Endometrial microvascular endothelial cells (primary cell): Measurements from ENCODE around the gene GLDC. TPM values are rescaled to one million over a fixed set of nuclear protein-coding genes. Genes with fewer than 3 reads are reported as not detected.
"Not testable (repeated sequence)": the region's sequence is repeated elsewhere in the genome, so short reads cannot be mapped to it uniquely, and the experiment has no call there.

Experiments
- in situ Hi-C: cut with HindIII; loops from 2 replicates; pipeline ENCODE4 v1.10.0; 2017; ENCODE audit warnings: low sequenced_read_pairs, low pct_unique_long_range_greater_than_20kb; ENCODE audit errors: inconsistent ontology term
- total RNA-seq: library from RNA; depleted of rRNA; stranded (reverse); fragments of >200 nt; gene quantifications from one replicate; pipeline ENCODE4 v1.2.3, GENCODE V29; 2015; ENCODE audit errors: inconsistent ontology term

Gene GLDC
- total RNA-seq, 1 donor from 2014 or later: 1.0 TPM

DNA sequence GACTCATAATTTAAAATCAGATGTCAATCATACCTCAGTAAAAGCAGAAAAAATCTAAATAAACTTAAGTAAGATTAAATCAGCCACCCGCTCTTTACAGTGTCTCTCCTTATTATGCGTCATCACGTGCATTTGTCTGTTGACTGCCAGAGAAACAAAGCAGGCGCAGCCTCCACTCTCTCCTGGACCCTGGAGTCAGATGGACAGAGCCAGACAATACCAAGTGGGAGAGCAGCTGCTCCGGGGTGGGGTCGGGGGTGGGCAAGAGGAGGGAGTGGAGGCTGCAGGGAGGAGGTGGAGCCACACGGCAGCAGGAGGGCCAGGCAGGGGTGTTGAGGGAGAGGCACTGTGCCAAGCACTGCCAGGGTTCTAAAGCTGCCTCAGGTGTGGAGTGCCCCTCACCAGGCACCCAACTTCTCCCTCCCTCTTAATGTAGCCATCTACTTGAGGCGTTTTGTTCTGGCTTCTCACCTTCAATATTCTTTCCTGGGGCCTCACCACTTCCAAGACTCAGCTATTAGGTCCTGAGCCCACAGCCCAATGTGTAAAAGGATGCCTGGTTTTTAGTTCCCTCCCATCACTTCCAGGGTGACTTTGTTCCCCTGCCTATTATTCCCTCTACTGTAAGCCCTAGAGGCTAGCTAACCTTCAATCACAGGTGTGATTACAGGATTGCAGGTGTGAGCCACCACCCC lies 96.3 kb downstream of the GLDC start:
- in situ Hi-C loops: no loop called here

DNA sequence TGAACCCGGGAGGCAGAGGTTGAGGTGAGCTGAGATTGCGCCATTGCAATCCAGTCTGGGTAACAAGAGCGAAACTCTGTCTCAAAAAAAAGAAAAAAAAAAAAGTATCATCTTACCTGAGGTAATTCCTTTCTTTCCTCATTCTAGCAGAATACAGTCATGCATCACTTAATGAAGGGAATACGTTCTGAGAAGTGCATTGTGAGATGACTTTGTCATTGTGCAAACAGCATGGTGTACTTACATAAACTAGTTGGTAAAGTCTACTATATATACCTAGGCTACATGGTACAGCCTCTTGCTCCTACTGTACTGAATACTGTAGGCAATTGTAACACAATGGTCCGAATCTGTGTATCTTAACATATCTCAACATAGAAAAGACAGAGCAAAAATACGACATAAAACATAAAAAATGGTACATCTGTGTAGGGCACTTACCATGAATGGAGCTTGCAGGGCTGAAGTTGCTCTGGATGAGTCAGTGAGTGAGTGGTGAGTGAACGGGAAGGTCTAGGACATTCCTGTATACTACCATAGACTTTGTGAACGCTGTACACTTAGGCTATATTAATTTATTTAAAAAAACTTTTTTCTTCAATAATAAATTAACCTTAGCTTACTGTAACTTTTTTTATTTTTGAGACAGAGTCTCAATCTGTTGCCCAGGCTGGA lies 100.4 kb downstream of the GLDC start:
- in situ Hi-C loops: no loop called here

DNA sequence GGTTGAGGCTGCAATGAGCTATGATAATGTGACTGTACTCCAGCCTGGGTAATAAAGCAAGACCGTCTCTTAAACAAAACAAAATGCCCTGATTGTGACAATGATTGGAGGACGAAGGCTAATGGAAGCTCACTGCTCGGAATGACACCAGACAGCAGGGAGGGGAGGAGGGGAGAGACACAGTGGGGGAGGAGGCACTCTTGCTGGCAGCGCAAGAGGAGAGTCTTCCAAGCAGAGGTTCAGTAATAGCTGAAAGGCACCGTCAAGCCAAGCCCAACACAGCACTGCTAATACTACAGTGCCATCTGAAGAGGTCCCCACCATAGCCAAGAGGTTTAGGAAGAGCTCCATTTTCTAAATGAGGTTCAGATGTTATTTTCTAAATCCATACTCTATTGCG lies 102.3 kb downstream of the GLDC start:
- in situ Hi-C loops: no loop called here

DNA sequence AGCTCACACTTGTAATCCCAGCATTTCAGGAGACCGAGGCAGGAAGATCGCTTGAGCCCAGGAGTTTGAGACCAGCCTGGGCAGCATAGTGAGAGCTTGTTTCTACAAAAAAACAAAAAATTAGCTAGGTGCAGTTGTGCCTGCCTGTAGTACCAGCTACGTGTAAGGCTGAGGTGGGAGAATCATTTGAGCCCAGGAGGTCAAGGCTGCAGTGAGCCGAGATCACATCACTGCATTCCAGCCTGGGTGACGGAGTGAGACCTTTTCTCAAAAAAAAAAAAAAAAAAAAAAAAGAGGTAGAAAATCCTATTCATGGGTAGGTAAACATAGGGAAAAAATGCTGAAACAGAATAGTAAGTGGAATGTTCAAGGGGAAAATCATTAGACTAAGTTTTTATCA lies 102.9 kb downstream of the GLDC start:
- in situ Hi-C loops: not testable (repeated sequence)

DNA sequence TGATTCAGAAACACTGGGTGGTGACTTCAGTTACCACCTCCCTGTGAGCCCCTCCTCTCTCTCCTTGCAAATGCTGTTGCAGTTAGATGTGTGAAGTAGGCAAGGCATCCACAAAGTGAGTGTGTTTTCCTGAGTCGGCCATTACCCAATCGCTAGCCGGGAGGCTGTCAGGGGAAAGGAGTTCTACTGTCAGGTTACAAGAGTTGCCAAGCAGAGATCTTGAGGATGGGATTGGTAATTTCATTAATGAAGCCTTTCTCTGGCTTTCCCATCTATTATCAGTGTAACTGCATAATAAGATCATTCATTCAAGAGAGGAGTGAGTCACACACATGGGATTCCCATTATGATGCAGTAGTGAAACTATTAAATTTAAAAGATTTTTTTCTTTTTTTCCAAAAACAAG lies 106.9 kb downstream of the GLDC start:
- in situ Hi-C loops: no loop called here

DNA sequence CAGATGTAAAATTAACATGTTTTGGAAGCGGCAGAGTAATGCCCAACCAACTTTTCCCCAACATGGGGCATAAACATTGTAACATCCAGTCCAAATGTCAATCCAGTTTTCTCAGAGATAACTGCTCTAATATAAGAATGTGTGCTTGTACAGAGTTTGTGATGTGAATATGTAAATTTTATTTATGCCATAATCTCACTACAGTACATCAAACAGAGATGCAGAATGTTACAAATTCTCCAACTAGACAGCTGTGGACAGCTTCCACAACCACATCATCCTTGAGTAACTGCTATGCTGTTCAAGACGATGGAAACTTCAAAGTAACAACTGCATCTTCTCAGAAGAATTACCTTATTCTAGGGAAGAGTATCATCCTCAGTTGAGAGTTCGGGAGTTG lies 109.9 kb downstream of the GLDC start:
- in situ Hi-C loops: no loop called here

DNA sequence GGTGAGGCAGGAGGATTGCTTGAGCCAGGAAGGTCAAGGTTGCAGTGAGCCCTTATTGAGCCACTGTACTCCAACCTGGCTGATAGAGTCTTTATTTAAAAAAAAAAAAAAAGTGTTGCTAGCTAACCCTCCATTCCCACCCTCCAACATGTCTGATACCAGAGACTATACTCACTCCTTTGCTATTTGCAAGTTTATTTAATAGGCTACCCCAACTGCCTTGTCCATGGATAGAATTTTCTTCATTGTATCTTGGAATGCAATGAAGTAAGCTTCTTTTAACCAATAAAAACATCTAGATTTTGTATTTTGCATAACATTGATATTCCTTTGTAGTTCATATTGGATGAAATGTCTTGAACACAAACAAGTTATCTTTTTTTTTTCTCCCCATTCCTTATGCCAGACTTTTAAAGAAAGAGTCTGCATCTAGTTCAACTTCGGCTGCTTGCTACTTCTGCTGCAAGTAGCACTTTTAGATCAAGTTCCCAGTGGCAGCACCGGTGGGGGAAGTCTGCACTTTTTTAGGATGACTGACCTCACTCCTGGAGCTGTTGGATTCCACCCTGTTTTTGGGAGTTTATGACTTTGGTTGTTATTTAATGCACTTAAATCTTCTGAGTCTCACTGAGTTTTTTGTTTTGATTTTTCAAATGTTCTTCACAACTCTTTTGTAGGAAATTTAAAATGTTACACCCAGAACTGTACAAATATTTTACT lies 120.0 kb downstream of the GLDC start:
- in situ Hi-C loops: no loop called here

DNA sequence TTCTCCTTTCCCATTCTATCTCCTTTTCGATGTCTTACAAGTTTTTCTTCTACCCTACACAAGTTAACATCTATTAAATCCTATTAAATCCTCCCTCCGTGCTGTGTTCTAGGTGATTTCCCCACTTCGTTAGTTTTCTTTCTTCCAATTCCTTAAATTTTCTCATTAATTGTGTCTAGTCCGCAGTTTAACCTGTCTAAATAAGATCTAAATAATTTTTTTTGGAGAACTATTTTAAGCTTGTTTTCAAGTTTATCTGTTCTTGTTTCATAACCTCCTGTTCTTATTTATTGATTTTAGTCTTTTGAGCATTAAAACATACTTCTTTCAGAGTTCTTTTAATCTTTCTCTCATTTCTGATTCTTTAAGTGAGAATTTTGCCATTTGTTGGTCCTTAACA lies 123.3 kb downstream of the GLDC start:
- in situ Hi-C loops: no loop called here

DNA sequence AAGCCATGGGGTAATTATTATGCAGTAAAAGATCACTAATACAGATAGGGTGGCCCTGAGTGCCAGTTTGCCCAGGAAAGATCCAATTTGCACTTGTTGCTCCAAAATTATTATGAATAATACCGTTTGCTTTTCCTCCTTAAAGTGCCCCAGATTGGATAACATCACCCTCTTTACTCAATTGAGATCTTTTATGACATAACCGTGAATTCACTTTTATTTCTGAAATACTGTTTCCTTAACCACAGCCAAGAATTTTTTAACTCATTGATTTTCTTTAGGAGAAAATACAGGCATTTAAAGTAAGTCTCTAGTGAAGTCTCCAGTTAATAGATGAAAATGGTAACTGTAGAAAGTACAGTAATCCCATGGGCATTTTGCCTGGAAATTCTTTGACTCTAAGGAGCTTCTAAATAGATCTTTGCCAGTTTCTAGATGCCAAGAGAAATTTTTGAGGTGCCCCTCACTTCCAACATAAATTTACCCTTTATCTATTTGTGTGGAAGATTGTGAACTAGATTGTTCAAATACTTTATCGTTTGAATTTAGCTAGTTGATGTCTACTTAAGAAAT lies 133.4 kb downstream of the GLDC start:
- in situ Hi-C loops: no loop called here

DNA sequence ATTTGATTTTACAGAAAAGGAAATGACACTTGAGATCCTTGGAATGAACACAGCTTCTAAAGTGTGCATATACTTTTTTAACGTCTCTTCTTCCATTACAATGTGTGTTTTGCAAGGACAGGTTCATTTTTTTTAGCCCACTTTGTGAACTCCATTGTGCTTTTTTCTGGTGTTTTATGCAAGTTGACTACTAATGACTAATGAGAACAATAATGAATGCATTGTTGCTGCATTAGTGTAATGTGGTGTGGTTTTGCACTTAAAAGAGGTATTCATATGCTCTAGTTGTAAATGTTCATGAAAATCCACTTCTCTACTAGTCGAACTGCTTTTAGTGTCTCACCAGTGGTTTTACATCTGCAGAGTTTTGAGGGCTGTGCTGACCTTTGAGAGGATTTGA lies 139.0 kb downstream of the GLDC start:
- in situ Hi-C loops: no loop called here

DNA sequence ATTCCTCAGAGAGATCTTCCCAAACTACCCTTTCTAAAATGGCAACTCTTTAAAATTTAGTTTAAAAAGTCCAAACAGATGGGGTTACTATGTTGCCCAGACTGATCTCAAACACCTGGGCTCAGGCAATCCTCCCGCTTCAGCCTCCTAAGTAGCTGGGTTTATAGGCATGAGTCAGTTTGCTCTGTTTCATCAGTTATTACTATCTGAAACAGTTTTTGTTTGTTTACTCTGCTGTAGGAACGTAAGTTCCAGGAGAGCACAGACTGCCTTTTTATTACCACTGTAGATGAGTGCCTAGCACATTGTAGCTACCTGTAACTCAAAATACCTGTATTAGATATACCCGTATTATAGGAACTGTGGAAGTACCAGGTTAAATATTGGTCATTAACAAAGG lies 143.1 kb downstream of the GLDC start:
- in situ Hi-C loops: no loop called here

DNA sequence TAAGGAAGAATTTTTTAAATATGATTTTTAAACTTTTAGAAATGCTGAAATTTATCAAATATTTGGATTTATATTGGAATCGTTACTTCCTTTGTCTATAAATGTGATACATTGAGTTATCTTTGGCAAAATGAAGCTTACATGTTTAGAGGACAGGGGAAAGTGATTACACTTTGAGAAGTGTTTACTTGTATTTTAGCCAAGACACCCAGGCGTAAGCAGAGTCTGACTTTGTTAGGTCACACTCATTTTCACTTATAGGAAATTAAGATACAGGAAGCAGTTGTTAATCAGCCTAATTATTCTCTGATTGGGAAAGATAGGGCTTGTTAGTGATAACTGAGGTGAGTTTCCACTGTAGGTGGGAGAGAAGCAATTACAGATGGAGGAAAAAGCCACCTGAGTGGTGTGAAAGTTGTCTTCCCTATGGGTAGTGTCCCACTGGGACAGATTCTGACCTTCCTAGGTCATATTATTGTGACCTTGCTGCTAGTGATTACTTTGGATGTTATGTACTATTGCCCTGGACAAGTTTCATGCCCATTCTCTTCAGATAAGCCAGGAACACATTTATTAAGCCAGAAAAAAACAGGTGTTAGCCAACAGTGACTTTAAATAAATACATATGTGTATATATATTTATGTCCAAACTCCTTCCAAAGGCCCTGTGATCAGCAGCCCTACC lies 143.9 kb downstream of the GLDC start:
- in situ Hi-C loops: no loop called here

DNA sequence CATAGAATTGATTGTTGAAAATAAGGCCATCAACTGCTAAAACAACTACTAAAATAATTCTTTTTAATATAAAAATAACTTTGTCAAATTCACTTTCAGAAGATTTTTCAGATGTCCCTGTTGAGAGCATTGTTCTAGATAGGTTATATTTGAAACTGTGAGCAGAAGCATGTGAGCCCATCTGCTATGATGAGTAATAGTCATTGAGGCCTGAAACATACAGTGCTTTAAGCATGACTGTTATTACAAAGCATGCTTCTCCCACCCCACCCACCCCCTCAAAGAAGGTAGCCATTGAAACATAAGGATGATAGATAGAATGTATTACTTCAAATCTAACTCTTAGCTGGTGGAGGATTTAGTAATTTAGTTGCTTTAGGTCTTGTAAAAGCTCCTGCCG lies 146.5 kb downstream of the GLDC start:
- in situ Hi-C loops: no loop called here

DNA sequence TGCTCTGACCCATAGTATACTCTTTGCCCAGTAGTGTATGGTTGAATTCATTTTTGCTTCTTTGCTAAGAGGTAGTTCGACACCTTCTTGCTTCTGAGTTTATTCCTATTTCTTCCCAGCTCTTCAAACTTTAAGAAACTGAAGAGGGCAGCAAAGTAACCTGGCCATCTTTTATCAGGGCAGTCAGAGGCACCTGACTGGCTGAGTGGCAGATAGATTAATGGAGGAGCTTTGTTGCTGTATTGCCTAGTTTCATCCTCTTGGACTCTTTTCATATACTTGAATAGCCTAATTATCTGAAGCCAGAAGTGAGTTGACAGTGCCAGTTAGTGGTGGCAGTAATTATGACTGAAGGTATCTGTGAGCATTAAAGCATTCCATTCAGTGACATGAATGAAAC lies 150.1 kb downstream of the GLDC start:
- in situ Hi-C loops: no loop called here

DNA sequence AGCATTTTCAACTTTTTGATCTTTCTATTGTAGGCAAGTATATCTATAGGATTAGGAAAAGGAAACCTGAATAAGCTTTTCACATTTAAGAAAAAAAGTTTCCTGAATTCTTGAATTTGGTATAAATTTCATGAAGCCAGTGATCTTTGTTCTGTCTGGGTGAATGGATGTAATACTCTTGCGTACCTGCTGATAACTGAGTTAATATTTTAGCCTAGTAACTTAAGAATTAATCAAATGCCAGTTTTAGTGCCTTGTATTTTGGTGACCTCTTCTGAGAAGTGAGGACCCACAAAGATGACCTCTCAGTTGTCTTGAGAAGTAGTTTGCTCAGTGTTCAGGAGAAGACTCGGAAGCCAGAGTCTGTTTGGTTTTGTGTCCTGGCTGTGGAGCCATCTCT lies 154.7 kb downstream of the GLDC start:
- in situ Hi-C loops: no loop called here

DNA sequence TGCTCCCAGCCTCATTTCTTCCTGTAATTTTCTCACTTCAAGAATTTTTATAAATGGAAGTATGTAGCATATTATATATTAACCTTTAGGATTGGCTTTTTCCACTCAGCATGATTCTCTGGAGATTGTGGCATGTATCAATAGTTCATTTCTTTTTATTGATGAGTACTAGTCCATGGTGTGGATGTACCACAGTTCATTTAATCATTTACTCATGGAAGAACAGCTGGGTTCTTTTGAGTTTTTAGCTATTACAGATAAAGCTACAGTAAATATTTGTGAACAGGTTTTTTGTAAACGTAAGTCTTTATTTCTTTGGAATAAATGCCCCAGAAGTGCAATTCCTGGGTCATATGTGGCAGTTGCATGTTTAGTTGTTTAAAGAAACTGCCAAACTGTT lies 156.4 kb downstream of the GLDC start:
- in situ Hi-C loops: no loop called here

DNA sequence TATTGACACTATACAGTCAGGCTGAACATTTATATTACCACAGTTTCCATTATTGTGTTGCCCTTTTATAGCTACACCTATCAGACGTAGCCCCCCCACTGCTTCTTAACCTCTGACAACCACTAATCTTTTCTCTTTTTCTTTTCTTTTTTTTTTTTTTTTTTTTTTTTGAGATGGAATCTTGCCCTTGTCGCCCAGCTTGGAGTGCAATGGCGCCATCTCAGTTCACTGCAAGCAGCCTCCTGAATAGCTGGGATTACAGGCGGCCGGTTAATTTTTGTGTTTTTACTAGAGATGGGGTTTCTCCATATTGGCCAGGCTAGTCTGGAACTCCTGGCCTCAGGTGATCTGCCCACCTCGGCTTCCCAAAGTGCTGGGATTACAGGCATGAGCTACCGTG lies 157.1 kb downstream of the GLDC start:
- in situ Hi-C loops: no loop called here

DNA sequence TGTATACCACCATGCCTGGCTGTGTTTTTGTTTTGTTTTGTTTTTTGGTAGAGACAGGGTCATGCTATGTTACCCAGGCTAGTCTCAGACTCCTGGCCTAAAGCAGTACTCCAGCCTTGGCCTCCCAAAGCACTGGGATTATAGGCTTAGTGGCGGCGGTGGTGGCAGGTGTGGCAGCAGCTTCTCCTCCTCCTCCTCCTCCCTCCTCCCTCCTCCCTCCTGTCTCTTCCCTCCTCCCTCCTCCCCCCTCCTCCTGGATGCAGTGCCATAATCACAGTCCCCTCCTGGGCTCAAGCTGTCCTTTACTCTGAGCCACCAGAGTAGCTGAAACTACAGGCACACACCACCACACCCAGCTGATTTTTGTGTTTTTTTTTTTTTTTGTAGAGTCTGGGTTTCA lies 161.3 kb downstream of the GLDC start:
- in situ Hi-C loops: no loop called here
